HG03135 (cell line): Measurements from ENCODE around the gene POLR2E.
A peak's percentile ranks its signal among the peaks of the same experiment; 100 is the strongest.

Source experiments
- ATAC-seq: cut with Tn5 transposase; IDR thresholded peaks from one replicate; pipeline ENCODE4 v1.9.1; 2021; ENCODE audit warnings: mild to moderate bottlenecking, moderate library complexity; ENCODE audit not compliant: unreplicated experiment

POLR2E gene

GRCh38 chr19:1051791-1052190, 43.4 kb downstream of the POLR2E start:
- no peak for ATAC-seq

- ATAC-seq = no peak
Measured at GRCh38 chr19:1050989-1051788, 44.0 kb downstream of the POLR2E start.

DNA sequence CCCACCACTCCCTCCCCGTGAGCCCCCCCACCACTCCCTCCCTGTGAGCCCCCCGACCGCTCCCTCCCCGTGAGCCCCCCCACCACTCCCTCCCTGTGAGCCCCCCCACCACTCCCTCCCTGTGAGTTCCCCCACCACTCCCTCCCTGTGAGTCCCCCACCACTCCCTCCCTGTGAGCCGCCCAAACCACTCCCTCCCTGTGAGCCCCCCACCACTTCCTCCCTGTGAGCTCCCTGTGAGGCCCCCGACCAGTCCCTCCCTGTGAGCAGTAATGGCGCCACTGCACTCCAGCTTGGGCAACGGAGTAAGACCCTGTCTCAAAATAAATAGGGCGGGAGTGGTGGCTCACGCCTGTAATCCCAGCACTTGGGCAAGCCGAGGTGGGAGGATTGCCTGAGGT, 45.4 kb downstream of the POLR2E start:
- ATAC-seq = no peak

DNA sequence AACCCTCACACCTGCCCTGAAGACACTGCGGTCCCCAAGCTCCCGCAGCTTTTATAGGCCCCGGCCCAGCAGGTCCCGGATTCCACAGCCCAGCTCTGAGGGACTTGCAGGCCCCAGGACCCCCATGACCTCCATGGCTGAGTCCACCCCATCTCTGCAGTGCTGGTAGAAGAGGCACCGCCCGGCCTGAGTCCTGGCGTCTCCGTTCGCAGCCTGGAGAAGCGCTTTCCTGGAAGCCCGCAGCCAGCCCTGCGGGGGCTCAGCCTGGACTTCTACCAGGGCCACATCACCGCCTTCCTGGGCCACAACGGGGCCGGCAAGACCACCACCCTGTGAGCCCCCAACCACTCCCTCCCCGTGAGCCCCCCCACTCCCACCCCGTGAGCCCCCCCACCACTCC, 46.1 kb downstream of the POLR2E start:
- no peak for ATAC-seq

GRCh38 chr19:1047696-1048147, 47.5 kb downstream of the POLR2E start:
- no peak for ATAC-seq

GRCh38 chr19:1046836-1047695, 48.1 kb downstream of the POLR2E start:
- ATAC-seq = no peak

GRCh38 chr19:1046117-1046626, 49.0 kb downstream of the POLR2E start:
- no peak for ATAC-seq

DNA sequence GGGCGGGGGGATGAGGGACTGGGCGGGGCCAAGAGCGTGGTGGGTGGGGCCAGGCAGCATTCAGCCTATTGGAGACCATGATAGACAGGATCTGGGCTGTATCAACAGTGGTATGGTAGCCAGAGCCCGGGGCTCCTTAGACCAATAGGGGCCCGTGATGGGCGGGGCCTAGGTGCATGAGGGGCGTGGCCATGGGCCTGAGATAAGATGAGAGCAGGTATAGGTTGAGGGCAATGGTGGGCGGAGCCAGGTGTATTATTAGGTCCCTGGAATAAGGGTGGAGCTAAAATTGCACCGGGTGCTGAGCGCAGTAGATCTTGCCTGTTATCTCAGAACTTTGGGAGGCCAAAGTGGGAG, 50.0 kb downstream of the POLR2E start:
- ATAC-seq = no peak

DNA sequence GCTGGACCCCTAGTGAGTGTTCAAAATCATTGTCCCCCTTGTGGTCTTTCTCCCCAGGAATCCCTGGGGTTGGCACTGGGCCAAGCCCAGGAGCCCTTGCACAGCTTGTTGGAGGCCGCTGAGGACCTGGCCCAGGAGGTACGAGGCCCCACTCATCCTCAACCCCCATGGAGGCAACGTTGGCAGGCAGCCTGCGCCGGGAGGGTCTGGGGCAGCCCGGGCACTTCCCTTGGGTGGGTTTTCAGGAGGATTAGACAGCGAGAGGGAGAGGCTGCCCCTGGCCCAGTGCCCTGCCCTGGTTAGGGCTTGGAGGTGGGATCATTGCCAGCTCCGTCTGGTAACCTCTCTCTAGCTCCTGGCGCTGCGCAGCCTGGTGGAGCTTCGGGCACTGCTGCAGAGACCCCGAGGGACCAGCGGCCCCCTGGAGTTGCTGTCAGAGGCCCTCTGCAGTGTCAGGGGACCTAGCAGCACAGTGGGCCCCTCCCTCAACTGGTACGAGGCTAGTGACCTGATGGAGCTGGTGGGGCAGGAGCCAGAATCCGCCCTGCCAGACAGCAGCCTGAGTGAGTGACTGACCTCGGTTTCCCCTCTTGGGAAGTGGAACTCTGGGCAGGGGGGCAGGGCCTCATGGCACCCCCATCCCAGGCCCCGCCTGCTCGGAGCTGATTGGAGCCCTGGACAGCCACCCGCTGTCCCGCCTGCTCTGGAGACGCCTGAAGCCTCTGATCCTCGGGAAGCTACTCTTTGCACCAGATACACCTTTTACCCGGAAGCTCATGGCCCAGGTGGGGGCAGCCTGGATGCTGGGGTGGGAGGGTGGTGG, 52.3 kb downstream of the POLR2E start:
- ATAC-seq = no peak

DNA sequence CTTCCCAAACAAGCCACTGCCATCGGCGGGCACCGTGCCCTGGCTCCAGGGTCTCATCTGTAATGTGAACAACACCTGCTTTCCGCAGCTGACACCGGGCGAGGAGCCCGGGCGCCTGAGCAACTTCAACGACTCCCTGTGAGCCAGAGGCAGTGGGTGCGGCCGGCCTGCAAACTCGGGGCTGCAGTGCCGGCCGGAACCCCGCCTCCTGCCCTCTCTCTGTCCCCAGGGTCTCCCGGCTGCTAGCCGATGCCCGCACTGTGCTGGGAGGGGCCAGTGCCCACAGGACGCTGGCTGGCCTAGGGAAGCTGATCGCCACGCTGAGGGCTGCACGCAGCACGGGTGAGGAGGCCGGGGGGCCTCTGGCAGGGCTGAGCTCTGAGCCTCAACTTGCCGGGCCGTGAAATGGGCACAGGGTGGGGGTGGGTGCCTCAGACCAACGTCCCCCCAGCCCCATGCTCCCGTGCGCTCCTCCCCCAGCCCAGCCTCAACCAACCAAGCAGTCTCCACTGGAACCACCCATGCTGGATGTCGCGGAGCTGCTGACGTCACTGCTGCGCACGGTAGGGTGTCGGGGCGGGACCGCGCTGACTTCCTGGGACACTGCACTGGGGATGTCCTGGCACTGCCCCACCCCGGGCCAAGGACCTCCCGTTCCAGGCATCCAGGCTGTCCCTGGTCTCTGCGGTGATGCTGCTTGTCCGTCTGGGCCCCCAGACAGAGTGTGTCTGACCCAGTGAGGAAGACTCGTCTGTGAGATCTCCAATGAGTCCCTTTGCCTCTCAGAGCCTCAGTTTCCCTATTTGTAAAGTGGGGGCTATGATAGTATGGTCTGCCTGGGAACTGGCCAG, 53.1 kb downstream of the POLR2E start:
- no peak for ATAC-seq

- no peak for ATAC-seq
Measured at GRCh38 chr19:1041272-1041834, 53.8 kb downstream of the POLR2E start.

DNA sequence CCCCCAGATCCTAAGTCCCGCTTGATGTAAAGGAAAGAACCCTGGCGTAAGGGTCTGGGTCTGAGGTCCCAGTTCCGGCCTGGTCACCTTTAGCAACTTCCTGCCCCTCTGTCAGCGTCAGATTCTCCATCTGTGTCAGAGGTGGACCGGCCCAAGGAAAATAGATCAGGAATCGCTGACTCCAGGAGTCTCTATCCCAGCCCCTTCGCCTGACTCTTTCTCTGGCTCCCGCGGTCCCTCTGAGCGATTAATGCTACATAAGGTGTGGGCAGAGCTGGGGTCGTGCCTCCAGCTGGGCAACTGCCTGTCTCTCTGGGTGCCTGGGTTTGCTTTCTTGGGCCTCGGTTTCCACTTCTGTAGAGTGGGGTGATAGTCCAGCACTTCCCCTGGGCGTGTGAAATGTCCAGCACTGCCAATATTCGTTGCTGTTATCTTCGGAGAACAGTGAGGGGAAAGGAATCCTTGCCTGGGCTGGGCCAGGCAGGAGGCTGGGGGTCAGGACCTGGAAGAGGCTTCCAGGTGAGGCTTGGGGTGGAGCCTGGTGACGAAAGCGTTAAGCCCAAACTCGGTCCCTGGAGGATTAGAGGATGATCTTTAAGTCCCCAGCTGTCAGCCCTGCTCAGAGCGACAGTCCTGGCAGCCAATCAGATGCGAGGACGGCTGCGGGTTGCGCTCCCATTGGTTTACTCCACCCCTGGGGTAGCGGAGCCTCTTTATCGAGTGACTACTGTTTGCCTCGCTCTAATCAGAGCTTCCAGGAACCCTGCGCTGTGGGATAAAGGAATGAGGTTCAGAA, 54.5 kb downstream of the POLR2E start:
- peak; percentile 40 for ATAC-seq

DNA sequence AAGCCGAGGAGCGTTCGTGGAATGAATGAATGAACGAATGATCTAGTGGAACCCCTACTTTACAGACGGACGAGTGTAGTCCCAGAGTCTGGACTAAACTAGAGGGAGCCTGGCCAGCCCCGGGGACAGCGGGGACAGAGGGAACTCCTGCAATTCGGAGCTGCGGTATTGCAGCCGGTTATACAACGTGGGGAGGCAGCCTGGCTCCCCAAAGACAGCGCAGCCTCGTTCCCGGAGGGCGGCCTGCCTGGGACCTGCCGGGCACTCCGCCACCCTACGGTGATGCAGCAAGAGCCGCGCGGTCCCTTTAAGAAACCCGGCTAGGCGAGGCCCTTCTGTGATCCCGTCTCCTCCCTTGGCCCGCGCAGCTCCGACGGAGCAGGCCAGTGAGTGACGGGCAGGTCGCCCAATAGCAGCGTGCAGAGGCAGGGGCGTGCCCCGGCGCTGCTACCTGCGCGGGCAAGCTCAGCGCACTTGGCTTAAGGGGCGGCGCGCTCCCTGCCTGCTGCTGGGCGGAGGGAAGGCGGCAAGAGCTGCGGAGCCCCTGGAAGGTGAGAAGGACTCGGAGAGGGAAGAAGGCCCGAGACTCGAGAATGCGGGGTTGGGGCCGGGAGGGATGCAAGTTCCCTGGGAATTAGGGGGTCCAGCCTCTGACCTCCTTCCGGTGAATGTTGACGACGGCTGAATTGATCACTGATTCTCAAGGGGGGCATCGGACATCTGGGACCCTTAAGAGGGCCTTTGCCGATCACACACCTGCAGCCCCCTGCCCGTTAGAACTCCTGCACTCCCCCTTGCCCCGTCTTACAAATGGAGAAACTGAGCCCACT, 55.3 kb downstream of the POLR2E start, which contains the start of gene ABCA7:
TSS of gene ABCA7 (plus strand) at position 462 of the 830 bp plus-strand sequence. CDS start 1,255 bp downstream, outside the sequence.
- ATAC-seq = peak; percentile 74

DNA sequence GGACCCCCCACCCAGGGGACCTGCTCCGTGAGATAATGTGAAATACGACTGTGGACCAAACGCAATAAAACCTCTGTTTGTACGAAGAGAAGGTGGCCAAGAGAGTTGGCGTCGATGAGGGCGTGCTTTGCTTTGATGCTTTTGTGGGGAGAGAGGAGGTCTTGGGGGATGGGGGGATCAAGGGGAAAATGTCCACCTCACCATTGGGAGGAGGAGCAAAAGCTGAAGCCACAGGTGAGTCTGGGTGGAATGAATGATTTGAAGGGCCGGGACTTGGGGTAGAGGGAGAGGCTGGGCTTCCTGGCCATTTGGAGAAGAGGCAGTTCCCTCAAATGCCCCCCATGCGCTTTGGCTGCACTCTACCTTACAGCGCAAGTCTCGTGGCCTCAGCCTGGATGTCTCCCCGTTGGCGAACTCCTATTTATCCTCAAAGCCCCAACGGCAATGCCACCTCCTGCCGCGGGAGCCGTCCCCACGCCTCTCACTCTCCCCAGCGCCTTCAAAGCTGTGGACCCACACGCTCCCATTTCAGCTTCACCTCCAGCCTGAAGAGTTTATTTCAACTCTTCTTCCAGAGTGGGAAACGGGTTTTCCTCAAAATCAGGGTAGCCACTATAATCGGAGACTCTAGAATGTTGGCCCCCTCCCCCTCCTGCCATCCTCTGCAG, 56.1 kb downstream of the POLR2E start:
- no peak for ATAC-seq

GRCh38 chr19:1037621-1038064, 57.5 kb downstream of the POLR2E start:
- no peak for ATAC-seq
